ENCODE measurements around the gene RTEL1.

The RTEL1 gene

DNA sequence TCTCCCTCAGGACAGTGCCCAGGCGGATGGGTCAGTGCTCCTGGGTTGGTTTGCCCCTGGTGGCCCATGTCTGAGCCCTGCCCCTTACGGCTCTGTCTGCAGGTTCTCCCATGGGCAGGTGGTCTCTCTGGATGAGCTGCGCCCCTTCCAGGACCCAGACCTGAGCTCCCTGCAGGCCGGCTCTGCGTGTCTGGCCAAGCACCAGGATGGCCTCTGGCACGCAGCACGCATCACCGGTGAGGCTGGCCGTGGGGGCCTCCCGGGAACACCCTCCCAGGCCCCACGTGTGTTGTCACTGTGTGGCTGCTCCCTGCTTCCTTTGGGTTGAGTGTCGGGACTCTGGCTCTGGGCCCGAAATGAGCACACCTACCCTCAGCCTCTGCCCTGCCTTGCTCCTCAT, 75.0 kb downstream of the RTEL1 start:
- DNase-seq, result no peak

DNA sequence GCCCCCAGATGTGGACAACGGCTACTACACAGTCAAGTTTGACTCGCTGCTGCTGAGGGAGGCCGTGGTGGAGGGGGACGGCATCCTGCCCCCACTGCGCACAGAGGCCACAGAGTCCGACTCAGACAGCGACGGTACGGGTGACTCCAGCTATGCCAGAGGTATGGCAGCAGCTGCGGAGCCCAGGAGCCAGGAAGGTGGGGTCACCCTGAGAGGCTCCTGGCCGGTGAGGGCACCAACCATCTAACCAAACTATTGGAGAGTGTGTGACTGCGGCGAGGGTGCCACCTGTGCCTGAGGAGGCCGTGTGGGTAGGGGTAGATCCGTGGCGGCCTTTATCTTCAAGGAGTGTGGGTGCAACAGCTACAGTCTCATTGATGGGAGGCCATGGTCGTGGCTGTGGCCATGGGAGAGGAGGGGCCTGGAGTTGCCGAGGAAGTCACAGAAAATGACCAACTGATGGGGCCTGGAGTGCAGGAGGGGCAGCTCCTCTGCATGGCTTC, 75.5 kb downstream of the RTEL1 start:
- no peak for DNase-seq

DNA sequence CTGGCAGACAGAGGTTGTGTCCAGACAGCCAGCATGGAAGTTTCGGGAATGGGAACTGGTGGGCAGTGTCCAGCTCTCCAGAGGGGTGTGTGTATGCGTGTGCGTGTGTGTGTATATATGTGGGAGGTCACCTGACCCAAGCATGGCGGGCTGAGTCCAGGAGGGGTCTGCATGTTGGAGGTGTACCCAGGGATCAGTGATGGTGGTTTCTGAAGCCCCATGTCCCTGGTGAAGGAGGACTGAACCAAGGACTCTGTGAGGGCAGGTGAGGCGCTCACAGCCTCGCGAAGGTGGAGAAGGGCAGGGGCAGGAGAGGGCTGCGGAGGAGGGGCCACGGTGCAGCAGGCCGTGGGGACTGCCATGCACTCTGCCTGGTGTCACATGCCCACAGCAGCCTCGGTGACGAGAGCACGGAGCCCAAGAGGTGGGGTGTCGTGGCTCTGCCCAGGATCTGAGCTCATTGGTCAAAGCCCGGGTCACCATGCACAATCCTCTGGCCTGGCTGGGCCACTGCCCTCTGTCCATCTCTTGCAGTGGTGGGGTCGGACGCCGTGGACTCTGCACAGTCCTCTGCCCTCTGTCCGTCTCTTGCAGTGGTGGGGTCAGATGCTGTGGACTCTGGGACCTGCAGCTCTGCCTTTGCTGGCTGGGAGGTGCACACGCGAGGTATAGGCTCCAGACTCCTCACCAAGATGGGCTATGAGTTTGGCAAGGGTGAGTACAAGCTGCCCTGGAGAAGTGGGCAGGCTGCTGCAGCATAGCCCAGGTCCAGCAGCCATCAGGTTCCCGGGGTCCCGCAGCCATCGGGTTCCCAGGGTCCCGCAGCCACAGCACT, 76.2 kb downstream of the RTEL1 start:
- no peak for DNase-seq

DNA sequence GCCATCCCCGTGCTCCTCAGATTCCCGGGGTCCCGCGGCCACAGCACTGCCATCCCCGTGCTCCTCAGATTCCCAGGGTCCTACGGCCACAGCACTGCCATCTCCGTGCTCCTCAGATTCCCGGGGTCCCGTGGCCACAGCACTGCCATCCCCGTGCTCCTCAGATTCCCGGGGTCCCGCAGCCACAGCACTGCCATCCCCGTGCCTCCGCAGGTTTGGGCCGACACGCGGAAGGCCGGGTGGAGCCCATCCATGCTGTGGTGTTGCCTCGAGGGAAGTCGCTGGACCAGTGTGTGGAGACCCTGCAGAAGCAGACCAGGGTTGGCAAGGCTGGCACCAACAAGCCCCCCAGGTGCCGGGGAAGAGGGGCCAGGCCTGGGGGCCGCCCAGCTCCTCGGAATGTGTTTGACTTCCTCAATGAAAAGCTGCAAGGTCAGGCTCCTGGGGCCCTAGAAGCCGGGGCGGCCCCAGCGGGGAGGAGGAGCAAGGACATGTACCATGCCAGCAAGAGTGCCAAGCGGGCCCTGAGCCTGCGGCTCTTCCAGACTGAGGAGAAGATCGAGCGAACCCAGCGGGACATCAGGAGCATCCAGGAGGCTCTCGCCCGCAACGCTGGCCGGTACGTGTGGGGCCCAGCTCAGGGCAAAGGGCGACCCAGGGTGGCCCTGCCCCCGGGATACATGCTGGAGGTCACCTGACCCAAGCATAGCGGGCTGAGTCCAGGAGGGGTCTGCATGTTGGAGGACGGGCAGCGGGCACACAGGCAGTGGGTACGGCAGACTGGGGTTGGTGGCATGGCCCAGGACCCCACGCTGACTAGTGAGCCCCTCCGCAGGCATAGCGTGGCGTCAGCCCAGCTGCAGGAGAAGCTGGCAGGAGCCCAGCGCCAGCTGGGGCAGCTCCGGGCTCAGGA, 77.1 kb downstream of the RTEL1 start:
- no peak for DNase-seq

DNA sequence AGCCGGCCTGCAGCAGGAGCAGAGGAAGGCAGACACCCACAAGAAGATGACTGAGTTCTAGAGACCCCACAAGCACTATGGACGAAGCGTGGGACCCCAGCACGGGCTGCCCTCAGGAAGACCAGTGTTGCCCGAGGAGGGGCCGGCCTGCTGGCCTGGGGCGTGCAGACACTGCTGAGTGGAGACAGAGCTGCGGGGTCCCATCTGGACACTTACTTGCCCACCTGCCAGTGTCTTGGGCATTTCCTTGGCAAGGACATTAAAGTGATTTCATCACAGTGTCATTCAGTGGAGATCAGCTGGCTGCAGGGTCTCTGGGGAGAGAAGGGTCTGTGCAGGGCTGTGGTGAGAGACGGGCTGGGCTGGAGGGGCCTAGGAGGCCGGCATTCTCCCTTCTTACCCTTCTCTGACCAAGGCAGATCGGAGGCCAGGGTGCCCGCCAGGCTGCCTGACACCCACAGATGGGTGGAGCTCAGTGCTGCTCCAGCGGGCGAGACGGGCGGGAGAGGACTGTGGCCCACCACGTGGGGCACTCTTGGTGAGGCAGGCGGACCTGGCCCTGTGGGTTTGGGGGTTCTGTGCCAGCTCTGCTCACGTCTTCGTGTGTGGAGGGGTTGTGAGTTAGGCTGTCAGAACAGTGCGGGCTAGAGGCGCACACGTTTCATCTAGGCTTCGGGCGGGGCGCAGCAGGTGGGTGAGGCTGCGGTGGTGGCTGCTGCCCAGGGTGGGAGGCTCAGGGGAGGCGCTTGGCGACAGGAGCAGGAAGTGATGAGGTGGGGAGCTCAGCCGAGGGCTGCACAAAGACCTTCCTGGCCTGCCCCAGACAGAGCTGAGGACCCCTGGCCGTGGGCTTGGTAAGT, 78.0 kb downstream of the RTEL1 start, which contains the start of gene LIME1:
Gene LIME1 (plus strand): TSS at position 806 of the 860 bp plus-strand sequence. CDS start 886 bp downstream, outside the sequence.
- DNase-seq, result no peak

DNA sequence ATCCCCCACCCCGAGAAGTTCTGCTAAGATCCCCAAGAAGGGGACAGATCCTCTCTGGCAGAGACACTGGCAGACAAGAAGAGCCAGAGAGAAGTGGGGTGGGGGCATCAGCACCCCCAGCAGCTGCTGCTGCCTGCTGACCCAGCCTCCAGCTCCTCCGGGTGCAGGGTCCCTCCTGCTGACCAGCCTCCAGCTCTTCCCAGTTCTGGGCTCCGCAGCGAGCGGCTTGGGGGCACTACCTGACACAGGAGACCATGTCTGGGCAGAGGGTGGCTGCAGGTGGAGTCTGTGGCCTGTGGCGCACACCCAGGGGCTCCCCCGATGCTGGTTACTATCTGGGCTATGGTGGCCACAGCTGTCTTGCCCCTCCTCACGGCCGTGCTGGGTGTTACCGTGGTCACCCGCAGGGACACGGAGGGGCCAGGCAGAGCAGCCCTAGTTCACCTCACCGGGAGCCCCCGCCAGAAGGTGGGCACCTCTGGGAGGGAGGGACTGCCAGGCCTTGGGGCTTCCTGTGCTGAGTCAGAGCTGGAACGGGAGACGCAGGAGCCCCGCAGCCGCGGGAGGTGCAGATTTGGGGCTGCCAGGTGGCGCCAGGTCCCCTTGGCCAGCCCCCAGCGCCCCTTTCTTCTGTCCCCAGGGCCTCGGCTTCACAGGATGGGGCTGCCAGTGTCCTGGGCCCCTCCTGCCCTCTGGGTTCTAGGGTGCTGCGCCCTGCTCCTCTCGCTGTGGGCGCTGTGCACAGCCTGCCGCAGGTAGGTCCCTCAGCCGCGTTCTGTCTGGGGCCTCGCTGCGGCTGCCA, 79.0 kb downstream of the RTEL1 start:
- no peak for DNase-seq

DNA sequence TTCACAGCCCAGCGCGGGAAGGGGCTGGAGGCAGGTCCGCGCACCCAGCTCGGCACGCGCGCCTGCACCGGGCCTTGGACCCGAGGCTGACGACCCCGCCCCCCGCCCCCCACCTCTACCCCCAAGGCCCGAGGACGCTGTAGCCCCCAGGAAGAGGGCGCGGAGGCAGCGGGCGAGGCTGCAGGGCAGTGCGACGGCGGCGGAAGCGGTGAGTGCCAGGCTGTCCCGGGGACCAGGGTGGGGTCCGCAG, 79.5 kb downstream of the RTEL1 start:
- no peak for DNase-seq

DNA sequence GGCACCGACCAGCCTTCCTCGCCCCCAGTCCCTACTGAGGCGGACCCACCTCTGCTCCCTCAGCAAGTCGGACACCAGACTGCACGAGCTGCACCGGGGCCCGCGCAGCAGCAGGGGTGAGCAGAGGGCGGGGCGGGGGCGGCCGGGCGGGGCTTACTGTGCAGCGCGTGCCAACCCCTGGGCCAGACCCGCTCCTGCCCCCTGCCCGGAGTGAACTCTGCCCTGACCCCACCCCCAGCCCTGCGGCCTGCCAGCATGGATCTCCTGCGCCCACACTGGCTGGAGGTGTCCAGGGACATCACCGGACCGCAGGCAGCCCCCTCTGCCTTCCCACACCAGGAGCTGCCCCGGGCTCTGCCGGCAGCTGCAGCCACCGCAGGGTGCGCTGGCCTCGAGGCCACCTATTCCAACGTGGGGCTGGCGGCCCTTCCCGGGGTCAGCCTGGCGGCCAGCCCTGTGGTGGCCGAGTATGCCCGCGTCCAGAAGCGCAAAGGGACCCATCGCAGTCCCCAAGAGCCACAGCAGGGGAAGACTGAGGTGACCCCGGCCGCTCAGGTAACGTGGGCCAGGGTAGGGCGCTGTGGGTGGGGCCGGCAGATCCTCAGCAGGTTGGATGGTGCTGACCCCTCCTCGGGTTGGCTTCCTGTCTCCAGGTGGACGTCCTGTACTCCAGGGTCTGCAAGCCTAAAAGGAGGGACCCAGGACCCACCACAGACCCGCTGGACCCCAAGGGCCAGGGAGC, 80.0 kb downstream of the RTEL1 start:
- no peak for DNase-seq

DNA sequence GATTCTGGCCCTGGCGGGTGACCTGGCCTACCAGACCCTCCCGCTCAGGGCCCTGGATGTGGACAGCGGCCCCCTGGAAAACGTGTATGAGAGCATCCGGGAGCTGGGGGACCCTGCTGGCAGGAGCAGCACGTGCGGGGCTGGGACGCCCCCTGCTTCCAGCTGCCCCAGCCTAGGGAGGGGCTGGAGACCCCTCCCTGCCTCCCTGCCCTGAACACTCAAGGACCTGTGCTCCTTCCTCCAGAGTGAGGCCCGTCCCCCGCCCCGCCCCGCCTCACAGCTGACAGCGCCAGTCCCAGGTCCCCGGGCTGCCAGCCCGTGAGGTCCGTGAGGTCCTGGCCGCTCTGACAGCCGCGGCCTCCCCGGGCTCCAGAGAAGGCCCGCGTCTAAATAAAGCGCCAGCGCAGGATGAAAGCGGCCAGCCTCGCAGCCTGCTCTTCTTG, 80.6 kb downstream of the RTEL1 start:
- DNase-seq, result no peak

DNA sequence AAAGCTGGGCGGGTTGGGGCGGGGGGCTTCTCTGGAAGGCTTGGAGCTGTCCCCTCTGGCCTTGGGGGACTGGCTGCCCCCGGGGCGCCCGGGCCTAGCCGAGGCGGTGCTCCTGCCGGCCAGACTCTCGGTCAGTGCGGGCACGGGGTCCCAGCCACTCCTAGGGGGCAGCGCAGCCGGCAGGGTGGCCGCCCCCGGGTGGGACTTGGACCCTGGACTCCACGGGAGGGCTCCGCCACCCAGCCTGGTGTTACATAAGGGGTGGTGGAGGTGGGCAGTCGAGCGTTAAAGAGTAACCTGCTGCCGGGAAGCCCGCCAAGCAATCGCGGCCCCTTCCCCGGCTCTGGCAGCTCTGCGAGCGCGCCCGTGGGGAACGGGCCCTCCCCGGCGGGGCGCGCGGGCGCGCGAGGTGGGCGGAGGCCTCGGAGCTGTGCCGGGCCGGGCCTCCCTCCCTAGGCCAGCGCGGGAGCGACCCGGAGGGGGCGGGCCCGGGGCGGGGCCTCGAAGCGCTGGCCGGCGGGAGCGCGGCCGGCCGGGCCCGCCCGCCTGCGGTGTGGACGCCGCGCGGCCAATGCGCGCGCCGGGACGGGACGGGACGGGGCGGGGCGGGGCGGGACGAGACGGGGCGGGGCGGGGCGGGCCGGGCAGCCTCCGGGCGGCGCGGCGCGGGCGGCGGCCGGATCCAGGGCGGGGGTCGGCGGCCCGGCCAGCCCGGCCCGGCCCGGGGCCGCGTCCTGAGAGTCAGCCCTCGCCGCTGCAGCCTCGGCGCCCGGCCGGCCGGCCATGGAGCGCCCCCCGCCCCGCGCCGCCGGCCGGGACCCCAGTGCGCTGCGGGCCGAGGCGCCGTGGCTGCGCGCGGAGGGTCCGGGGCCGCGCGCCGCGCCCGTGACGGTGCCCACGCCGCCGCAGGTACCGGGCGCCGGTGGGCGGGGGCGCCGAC, 81.3 kb downstream of the RTEL1 start, which contains the start of gene SLC2A4RG:
Gene SLC2A4RG (plus strand): TSS at position 647 of the 940 bp plus-strand sequence. CDS start 137 bp downstream, at position 784.
- DNase-seq, result peak; percentile 38 to 49

DNA sequence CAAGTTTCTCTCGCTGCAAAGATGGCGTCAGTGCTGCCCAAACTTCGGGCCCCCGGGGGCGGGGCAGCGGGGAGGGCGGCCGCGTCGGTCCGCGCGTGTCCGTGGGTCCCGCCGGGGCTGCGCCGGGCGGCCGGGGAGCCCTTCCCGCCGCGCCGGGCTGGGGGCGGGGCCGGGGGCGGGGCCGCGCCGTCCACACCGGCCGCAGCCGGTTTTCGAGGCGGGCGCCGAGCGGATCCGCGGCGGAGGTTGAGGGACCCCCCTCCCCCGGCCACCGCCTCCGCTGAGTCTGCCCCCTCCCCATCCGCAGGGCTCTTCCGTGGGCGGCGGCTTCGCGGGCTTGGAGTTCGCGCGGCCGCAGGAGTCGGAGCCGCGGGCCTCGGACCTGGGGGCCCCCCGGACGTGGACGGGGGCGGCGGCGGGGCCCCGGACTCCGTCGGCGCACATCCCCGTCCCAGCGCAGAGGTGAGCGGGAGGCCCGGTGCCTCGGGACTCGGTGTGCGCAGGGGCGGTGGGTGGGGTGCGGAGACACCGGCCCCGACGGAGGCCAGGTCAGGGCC, 82.0 kb downstream of the RTEL1 start:
- no peak for DNase-seq

DNA sequence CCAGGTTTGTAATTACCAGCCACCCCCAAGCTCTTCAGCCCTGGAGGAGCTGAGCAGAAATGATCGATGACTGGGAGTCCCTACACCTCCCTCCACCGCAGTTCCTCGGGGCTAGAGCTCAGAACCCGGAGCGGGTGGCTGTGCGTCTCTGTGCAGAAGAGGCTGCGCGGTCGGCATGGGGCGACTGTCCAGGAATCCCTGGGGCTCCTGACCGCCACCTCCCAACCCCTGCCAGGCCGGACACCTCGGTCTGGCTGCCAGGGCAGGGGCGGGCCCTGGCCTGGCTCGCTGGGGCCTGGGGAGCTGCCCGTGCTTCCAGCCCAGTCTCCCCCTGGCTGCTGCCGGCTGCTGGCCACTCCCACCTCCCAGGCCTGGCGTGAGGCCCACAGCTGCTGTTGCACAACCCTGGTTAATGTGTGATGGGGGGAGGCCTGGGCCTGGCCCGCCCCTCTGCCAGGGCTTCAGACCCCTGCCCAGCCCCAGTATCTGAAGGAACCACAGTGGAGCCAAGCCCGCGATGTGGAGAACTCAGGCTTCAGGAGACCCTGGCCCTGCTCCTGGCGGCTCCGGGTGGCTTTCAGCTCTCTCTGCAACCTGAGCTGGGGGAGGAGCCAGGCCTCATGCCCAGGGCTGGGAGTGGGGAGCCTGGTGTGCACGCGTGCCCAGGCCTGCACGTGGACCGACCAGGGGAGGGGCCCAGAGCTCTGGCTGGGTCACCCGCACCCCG, 82.7 kb downstream of the RTEL1 start:
- peak; percentile 70 to 75 for DNase-seq

DNA sequence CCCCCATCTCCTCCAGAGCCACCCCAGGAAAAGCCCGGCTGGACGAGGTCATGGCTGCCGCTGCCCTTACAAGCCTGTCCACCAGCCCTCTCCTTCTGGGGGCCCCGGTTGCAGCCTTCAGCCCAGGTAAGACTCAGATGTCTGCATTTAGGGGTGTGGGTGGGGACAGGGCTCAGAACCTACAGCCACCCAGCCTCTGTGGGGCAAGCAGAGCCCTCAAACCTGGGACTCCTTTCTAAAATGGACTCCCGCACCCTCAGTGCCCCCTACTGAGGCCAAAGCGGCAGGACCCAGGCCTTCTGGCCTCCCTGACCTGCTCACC, 83.2 kb downstream of the RTEL1 start:
- DNase-seq, result no peak

DNA sequence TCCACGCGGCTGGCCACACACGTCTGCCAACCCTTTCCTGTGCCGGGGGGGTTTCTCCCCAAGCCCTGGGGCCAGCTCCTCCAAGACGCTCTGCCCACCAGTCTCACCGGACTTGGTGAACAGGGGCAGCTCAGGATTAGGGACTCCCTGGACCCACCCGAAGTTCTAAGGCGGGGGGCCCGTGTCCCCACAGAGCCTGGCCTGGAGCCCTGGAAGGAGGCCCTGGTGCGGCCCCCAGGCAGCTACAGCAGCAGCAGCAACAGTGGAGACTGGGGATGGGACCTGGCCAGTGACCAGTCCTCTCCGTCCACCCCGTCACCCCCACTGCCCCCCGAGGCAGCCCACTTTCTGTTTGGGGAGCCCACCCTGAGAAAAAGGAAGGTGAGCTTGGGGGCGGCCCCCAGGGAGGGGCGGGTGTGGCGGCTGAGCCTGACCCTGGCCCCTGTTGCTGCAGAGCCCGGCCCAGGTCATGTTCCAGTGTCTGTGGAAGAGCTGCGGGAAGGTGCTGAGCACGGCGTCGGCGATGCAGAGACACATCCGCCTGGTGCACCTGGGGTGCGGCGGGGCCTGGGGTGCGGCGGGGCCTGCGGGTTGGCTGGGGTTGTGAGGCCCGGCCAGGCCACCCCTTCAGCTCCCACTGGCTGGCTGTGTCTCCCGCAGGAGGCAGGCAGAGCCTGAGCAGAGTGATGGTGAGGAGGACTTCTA, 83.7 kb downstream of the RTEL1 start:
- no peak for DNase-seq

DNA sequence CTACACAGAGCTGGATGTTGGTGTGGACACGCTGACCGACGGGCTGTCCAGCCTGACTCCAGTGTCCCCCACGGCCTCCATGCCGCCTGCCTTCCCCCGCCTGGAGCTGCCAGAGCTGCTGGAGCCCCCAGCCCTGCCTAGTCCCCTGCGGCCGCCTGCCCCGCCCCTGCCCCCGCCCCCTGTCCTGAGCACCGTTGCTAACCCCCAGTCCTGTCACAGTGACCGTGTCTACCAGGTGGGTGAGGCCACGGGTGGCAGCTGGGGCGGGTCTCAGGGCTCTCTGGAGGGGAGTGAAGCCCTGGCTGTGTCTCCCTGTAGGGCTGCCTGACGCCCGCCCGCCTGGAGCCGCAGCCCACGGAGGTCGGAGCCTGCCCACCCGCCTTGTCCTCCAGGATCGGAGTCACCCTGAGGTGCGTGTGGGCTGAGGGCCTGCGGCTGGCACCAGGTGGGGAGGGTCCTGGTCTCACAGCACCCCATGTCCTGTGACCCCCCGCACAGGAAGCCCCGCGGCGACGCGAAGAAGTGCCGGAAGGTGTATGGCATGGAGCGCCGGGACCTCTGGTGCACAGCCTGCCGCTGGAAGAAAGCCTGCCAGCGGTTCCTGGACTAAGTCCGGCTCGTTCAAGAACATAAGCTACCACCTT, 84.4 kb downstream of the RTEL1 start:
- no peak for DNase-seq

DNA sequence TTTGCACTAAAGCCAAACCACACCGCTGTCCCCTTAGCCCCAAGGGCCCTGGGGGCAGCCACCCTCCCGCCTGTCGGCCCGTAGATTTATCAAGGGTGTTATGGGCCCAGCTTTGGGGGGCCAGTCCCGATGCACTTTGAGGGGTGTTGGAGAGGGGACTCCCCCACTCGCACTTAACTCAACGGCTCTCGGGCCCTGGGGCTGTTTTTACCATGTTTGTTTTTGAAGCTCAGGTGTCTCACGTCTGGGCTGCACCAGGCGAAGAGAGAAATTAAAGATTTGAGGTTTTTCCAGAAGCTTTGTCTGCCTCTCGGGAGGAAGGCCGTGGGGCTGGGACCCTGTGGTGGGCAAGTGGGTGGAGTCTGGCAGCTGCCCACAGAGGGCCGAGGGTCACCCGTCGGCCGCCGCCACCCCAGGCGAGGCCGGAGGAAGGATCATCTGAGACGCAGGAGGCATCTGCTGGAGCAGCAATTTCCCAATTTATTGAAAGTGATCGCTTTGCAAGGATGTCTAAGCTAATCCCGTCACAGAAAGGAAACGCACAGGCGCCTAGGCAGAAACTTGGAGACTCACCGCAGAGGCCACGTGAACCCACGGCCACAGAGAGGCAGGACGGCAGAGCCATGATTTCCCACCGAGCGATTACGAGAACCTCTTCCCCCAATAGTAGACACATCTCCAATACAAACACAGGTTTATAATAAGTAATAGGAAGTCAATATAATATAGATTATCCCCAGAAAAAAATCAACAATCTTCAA, 85.3 kb downstream of the RTEL1 start:
- no peak for DNase-seq

DNA sequence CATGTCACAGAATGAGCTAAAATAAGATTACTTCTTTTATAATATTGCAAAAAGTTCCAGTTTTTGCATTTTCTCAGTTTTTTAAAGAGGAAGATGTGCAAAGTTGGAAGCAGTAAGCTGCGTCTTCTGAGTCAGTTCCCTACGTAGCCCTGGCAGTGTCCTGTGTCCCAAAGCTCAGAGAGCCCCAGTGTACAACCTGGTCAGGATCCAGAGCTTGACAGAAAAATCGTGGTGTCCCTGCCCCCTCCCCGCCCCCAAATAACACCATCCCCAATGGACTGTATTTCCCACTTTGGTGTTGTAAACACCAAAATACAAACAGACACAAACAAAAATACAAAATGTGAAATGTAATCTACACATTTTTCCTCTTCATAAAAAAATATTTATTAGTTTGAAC, 86.0 kb downstream of the RTEL1 start:
- DNase-seq, result no peak
